HG03571 (cell line): Measurements from ENCODE around the gene EPC2.
"Not testable (repeated sequence)": the region's sequence is repeated elsewhere in the genome, so short reads cannot be mapped to it uniquely, and the experiment has no call there.

Source experiments
- ATAC-seq: cut with Tn5 transposase; IDR thresholded peaks from one replicate; pipeline ENCODE4 v1.9.1; 2021; ENCODE audit not compliant: unreplicated experiment

Gene EPC2

GRCh38 chr2:148638543-148638942 lies 6.0 kb upstream of the EPC2 start:
- no peak for ATAC-seq

GRCh38 chr2:148640767-148641166 lies 3.8 kb upstream of the EPC2 start:
- no peak for ATAC-seq

- ATAC-seq = no peak
These were observed 2.3 kb upstream of the EPC2 start for GRCh38 chr2:148642112-148642744.

GRCh38 chr2:148642891-148643416 lies 1.6 kb upstream of the EPC2 start:
- ATAC-seq = no peak

GRCh38 chr2:148643421-148643820 lies 1.1 kb upstream of the EPC2 start:
- ATAC-seq = no peak

GRCh38 chr2:148644883-148645538 lies 460 bp downstream of the EPC2 start:
- peak; percentile 52 for ATAC-seq

- ATAC-seq = peak; percentile 42
These were observed 1.1 kb downstream of the EPC2 start for GRCh38 chr2:148645539-148646230.

GRCh38 chr2:148646231-148646559 lies 1.6 kb downstream of the EPC2 start:
- no peak for ATAC-seq

GRCh38 chr2:148647711-148648110 lies 3.2 kb downstream of the EPC2 start:
- ATAC-seq = not testable (repeated sequence)

GRCh38 chr2:148649936-148650335 lies 5.4 kb downstream of the EPC2 start:
- no peak for ATAC-seq

- no peak for ATAC-seq
These were observed 6.3 kb downstream of the EPC2 start for GRCh38 chr2:148650881-148651280.

- ATAC-seq = no peak
These were observed 7.4 kb downstream of the EPC2 start for GRCh38 chr2:148651972-148652371.

- peak; percentile 72 for ATAC-seq
These were observed 8.9 kb downstream of the EPC2 start for GRCh38 chr2:148653437-148653836.

GRCh38 chr2:148654435-148654834 lies 9.9 kb downstream of the EPC2 start:
- no peak for ATAC-seq

GRCh38 chr2:148656516-148656915 lies 12.0 kb downstream of the EPC2 start:
- no peak for ATAC-seq

GRCh38 chr2:148658807-148659722 lies 14.5 kb downstream of the EPC2 start:
- ATAC-seq = peak; percentile 87

GRCh38 chr2:148660999-148661398 lies 16.4 kb downstream of the EPC2 start:
- ATAC-seq = no peak

- not testable (repeated sequence) for ATAC-seq
These were observed 17.8 kb downstream of the EPC2 start for GRCh38 chr2:148662332-148662731.

GRCh38 chr2:148664229-148664628 lies 19.7 kb downstream of the EPC2 start:
- no peak for ATAC-seq

- ATAC-seq = no peak
These were observed 22.0 kb downstream of the EPC2 start for GRCh38 chr2:148666555-148666954.
